Panc1 (cell line): Measurements from ENCODE around the gene HSF5. TPM values are rescaled to one million over a fixed set of nuclear protein-coding genes. Genes with fewer than 3 reads are reported as not detected.

Experiments used
- ATAC-seq: fragments of 200-7000 bp; cut with Tn5 transposase; 2 replicates; pipeline ENCODE4 v1.9.1; 2020; ENCODE audit warnings: mild to moderate bottlenecking, moderate library complexity
- BruUV-seq: library from RNA; stranded (reverse); fragments of 400-500 nt; replicated peaks from 2 replicates; lab custom pipeline; 2021; lab: Mats Ljungman, UMichigan
- CTCF ChIA-PET: fragments of 300-600 bp; sonication (Branson Sonifier 250); formaldehyde crosslinking; loops from one replicate; lab custom pipeline; 2022; ENCODE audit warnings: antibody characterized with exemption; lab: Charles Lee
- POLR2A ChIA-PET: fragments of 300-600 bp; sonication (Branson Sonifier 250); formaldehyde crosslinking; loops from one replicate; lab custom pipeline; 2022; ENCODE audit warnings: antibody characterized with exemption; lab: Charles Lee
- DNase-seq: peaks from one replicate; pipeline ENCODE4 v3.0.0-alpha.2; 2010; ENCODE audit warnings: low read depth, low spot score
- H3K27ac ChIP-seq: 2 replicates; pipeline ENCODE4 v1.5.1; 2011; ENCODE audit warnings: mild to moderate bottlenecking, low read length, inconsistent platforms
- H3K27me3 ChIP-seq: fragments of 200-500 bp; sonication (Bioruptor generic); 2 replicates; pipeline ENCODE4 v1.6.0; 2014; ENCODE audit warnings: low read length, inconsistent platforms; ENCODE audit not compliant: control insufficient read depth, insufficient read depth
- H3K36me3 ChIP-seq: fragments of 200-500 bp; sonication (Bioruptor generic); 2 replicates; pipeline ENCODE4 v1.5.1; 2014; ENCODE audit warnings: inconsistent platforms, mild to moderate bottlenecking, low read length, moderate library complexity; ENCODE audit not compliant: control insufficient read depth, insufficient read depth
- H3K4me1 ChIP-seq: 2 replicates; pipeline ENCODE4 v1.5.1; 2011; ENCODE audit warnings: inconsistent platforms, mild to moderate bottlenecking, low read length, moderate library complexity; ENCODE audit not compliant: control insufficient read depth, insufficient read depth
- H3K4me3 ChIP-seq, 2 experiments: 2 replicates each; pipeline ENCODE4 v1.5.1; 2011 to 2012; ENCODE audit warnings: low read depth in 2 of 2, low read length in 2 of 2, mild to moderate bottlenecking in 2 of 2, inconsistent platforms in 1 of 2, moderate library complexity in 1 of 2
- H3K9me3 ChIP-seq: fragments of 200-500 bp; sonication (Bioruptor generic); 2 replicates; pipeline ENCODE4 v1.5.1; 2014; ENCODE audit warnings: low read depth, mild to moderate bottlenecking, inconsistent platforms, low read length, moderate library complexity; ENCODE audit not compliant: control insufficient read depth, insufficient read depth
- POLR2AphosphoS5 ChIP-seq: IDR thresholded peaks from 2 replicates; pipeline ENCODE4 v1.6.1; 2012; ENCODE audit warnings: mild to moderate bottlenecking, low read depth, low read length, moderate library complexity
- REST ChIP-seq, 2 experiments: IDR thresholded peaks; 2 replicates each; pipeline ENCODE4 v1.6.1; 2011 to 2012; ENCODE audit warnings: low read depth in 2 of 2, control low read depth in 1 of 2, low read length in 1 of 2, mild to moderate bottlenecking in 1 of 2, moderate library complexity in 1 of 2; ENCODE audit not compliant: insufficient read depth in 1 of 2
- SIN3A ChIP-seq: IDR thresholded peaks from 2 replicates; pipeline ENCODE4 v1.6.1; 2012; ENCODE audit warnings: low read depth, mild to moderate bottlenecking, low read length, moderate library complexity, borderline replicate concordance; ENCODE audit not compliant: insufficient read depth
- TCF7L2 ChIP-seq: IDR thresholded peaks from 2 replicates; pipeline ENCODE4 v1.6.1; 2011; ENCODE audit warnings: mild to moderate bottlenecking, low read depth, low read length, inconsistent platforms
- in situ Hi-C: cut with HindIII; loops from 2 replicates; pipeline ENCODE4 v1.10.0; 2016; ENCODE audit warnings: low sequenced_read_pairs, low pct_unique_long_range_greater_than_20kb
- intact Hi-C: fragments of 100-400 bp; cut with micrococcal nuclease; formaldehyde crosslinking; loops from one replicate; pipeline ENCODE4 v1.10.0; 2022; ENCODE audit not compliant: unreplicated experiment
- total RNA-seq: library from RNA; stranded (reverse); gene quantifications from one replicate; pipeline ENCODE4 v1.2.1, GENCODE V29; 2021; ENCODE audit not compliant: unreplicated experiment
- TF ChIP-seq, protein P1 (sequence below): fragments of 450-650 bp; IDR thresholded peaks from 2 replicates; pipeline ENCODE4 v1.5.1; 2017; ENCODE audit warnings: mild to moderate bottlenecking

The HSF5 gene
- total RNA-seq, 1 experiment from 2014 or later: not detected

DNA sequence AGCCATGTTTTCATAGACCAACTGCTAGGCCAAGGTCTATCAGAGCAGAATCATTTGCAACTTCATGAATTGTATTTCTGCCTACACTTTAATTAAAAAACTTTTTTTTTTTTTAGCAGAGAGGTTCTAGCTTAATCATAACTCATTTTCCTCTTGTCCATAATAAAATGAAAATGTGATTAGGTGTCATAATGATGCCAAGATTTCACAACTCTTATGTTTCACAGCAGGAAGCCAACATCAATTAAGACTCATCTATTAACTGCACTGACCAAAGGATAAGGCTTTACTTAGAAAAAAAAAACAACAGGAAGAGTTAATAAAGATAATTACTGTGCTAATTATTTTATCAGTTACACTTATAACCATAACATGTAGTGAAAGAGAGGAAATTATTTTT lies 52.0 kb downstream of the HSF5 start:
- peaks cover 2% of the 10 kb centered on the region for H3K27me3 ChIP-seq
- ChIA-PET POLR2A (no interaction called here), CTCF (no interaction called here)

DNA sequence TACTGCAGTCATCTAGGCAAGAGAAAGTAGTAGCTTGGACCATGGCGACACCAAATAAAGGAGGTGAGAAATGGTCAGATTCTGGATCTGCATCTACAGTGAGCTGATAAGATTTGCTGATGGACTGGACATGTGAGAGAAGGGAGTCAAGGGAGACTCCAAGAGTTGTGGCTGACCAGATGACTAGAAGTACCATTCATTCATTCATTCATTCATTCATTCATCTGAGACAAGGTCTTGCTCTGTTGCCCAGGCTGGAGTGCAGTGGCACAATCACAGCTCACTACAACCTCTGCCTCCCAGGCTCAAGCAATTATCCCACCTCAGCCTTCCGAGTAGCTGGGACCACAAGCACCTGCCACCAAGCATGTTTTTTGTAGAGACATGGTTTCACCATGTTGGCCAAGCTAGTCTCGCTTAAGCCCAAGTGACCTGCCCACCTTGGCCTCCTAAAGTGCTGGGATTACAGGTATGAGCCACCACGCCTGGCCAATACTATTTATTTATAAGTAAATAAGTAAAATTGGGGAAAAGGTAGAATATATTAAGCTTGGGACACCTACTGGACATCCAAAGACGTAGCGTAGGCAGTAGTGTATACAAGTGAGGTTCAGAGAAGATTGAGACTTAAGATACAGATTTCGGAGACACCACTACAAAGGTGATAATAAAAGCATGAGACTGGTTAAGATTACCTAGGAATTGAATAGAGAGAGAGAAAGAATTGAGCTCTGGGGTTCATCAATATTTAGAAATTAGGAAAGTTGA lies 55.2 kb downstream of the HSF5 start:
- H3K4me3 ChIP-seq: no peak overlapping the region
- H3K36me3 ChIP-seq: no peaks in the 10 kb centered on the region
- intact Hi-C loops: no loop called here
- ATAC-seq (no peak), DNase-seq (no peak)
- BruUV-seq: no TSS peak
- ChIA-PET POLR2A (no interaction called here), CTCF (interaction anchor here (1.2 kb wide), 1 partner anchor 115 kb away, joined by 3 read pairs; no protein-coding TSS in a partner anchor)
- TF ChIP-seq, protein P1, sequence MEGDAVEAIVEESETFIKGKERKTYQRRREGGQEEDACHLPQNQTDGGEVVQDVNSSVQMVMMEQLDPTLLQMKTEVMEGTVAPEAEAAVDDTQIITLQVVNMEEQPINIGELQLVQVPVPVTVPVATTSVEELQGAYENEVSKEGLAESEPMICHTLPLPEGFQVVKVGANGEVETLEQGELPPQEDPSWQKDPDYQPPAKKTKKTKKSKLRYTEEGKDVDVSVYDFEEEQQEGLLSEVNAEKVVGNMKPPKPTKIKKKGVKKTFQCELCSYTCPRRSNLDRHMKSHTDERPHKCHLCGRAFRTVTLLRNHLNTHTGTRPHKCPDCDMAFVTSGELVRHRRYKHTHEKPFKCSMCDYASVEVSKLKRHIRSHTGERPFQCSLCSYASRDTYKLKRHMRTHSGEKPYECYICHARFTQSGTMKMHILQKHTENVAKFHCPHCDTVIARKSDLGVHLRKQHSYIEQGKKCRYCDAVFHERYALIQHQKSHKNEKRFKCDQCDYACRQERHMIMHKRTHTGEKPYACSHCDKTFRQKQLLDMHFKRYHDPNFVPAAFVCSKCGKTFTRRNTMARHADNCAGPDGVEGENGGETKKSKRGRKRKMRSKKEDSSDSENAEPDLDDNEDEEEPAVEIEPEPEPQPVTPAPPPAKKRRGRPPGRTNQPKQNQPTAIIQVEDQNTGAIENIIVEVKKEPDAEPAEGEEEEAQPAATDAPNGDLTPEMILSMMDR: no peak; the same call in 1 of the 2 replicates
- no peak for TF ChIP-seq POLR2AphosphoS5
- in situ Hi-C loops: no loop called here
- H3K9me3 ChIP-seq: no peaks in the 10 kb centered on the region
- H3K27me3 ChIP-seq: no peaks in the 10 kb centered on the region
- H3K4me1 ChIP-seq: no peaks in the 10 kb centered on the region
- no peak overlapping the region for H3K27ac ChIP-seq

More for the DNA sequence above, 52.0 kb downstream of the HSF5 start:
- no peaks in the 10 kb centered on the region for H3K9me3 ChIP-seq
- in situ Hi-C loops: no loop called here
- no peak overlapping the region for H3K4me3 ChIP-seq
- ATAC-seq (no peak), DNase-seq (no peak)
- intact Hi-C loops: no loop called here
- no peaks in the 10 kb centered on the region for H3K4me1 ChIP-seq
- H3K36me3 ChIP-seq: no peaks in the 10 kb centered on the region
- H3K27ac ChIP-seq: no peak overlapping the region
- BruUV-seq: no TSS peak
- TF ChIP-seq POLR2AphosphoS5: no peak
- no peak for TF ChIP-seq TCF7L2
- TF ChIP-seq, protein P1: no peak
- no peak for TF ChIP-seq SIN3A
- no peak for TF ChIP-seq REST (IDR thresholded peaks at IDR 0.05; ENCODE audit: insufficient read depth in 1 of 2, low read depth in 2 of 2, low read length in 1 of 2)
